HG02623 (cell line): ENCODE results near the gene DHRS7C.

Experiments
- ATAC-seq: cut with Tn5 transposase; IDR thresholded peaks from one replicate; pipeline ENCODE4 v1.9.1; 2021; ENCODE audit warnings: moderate library complexity; ENCODE audit not compliant: unreplicated experiment

Gene DHRS7C

GRCh38 chr17:9767432-9767991 lies 23.9 kb downstream of the DHRS7C start:
- no peak for ATAC-seq

GRCh38 chr17:9766970-9767369 lies 24.4 kb downstream of the DHRS7C start:
- ATAC-seq = no peak

GRCh38 chr17:9765322-9765721 lies 26.1 kb downstream of the DHRS7C start:
- ATAC-seq = no peak

- no peak for ATAC-seq
Measured at GRCh38 chr17:9763643-9764042, 27.7 kb downstream of the DHRS7C start.

- no peak for ATAC-seq
Measured at GRCh38 chr17:9760266-9760665, 31.1 kb downstream of the DHRS7C start.

- no peak for ATAC-seq
Measured at GRCh38 chr17:9755083-9755482, 36.3 kb downstream of the DHRS7C start.

- no peak for ATAC-seq
Measured at GRCh38 chr17:9750524-9750923, 40.9 kb downstream of the DHRS7C start.

GRCh38 chr17:9729735-9730420 lies 61.5 kb downstream of the DHRS7C start:
- no peak for ATAC-seq

GRCh38 chr17:9729034-9729650 lies 62.2 kb downstream of the DHRS7C start:
- ATAC-seq = no peak

- ATAC-seq = no peak
Measured at GRCh38 chr17:9728564-9728963, 62.8 kb downstream of the DHRS7C start.

- ATAC-seq = no peak
Measured at GRCh38 chr17:9728005-9728404, 63.4 kb downstream of the DHRS7C start.

- ATAC-seq = no peak
Measured at GRCh38 chr17:9726291-9726690, 65.1 kb downstream of the DHRS7C start.

- no peak for ATAC-seq
Measured at GRCh38 chr17:9725575-9725974, 65.8 kb downstream of the DHRS7C start.
